ENCODE results near the gene ZC3H7A. TPM values are rescaled to one million over a fixed set of nuclear protein-coding genes. Genes with fewer than 3 reads are reported as not detected.

Gene ZC3H7A
- total and polyA plus RNA-seq, 8 donors, result 16.1 to 110 (median 53.4) TPM

- intact Hi-C loops (cut with DNase I; ENCODE audit: low total_unique reads), result no loop called here
- no peak for DNase-seq
- H3K27me3 ChIP-seq, result no peaks in the 10 kb centered on the region
- H3K27ac ChIP-seq, result peak overlapping the region in 1 of 5 donors; percentile 23
- 76 to 85% (median 82%) methylated on average over 7 of the region's 7 CpGs for WGBS, 5 donors
- TF ChIP-seq CTCF (IDR thresholded peaks at IDR 0.05), result no peak
- TF ChIP-seq POLR2A (IDR thresholded peaks at IDR 0.05), result no peak
- no peak for TF ChIP-seq EP300 (IDR thresholded peaks at IDR 0.05)
- TF ChIP-seq POLR2AphosphoS5 (IDR thresholded peaks at IDR 0.05), result no peak
- peaks cover 0 to 30% (median 13%) of the 10 kb centered on the region in 4 donors for H3K4me1 ChIP-seq
- H3K9me3 ChIP-seq, result no peaks in the 10 kb centered on the region
- peaks cover 25 to 73% (median 69%) of the 10 kb centered on the region in 4 donors for H3K36me3 ChIP-seq
- no peak overlapping the region for H3K4me3 ChIP-seq
These were observed 47.0 kb downstream of the ZC3H7A start for GRCh38 chr16:11750056-11750455.

- Histone ChIP-seq H3K4me1 (peaks cover 3 to 37% (median 15%) of the 10 kb centered on the region in 4 donors), H3K9me3 (no peaks in the 10 kb centered on the region), H3K36me3 (peaks cover 24 to 59% (median 54%) of the 10 kb centered on the region in 4 donors), H3K27ac (peak overlapping the region; percentile 58 to 77 (median 67)), H3K4me3 (no peak overlapping the region), H3K27me3 (no peaks in the 10 kb centered on the region)
- 52 to 77% (median 68%) methylated on average over 13 of the region's 13 CpGs for WGBS, 5 donors
- no peak for TF ChIP-seq POLR2AphosphoS5 (IDR thresholded peaks at IDR 0.05)
- TF ChIP-seq EP300 (IDR thresholded peaks at IDR 0.05), result no peak
- TF ChIP-seq CTCF (IDR thresholded peaks at IDR 0.05), result no peak
- no peak for TF ChIP-seq POLR2A (IDR thresholded peaks at IDR 0.05)
- peak in 1 of 2 donors; percentile 68 for DNase-seq
- intact Hi-C loops (cut with DNase I; ENCODE audit: low total_unique reads), result loop anchor here (10.0 kb wide), 1 partner anchor 46 kb away; the partner anchor contains the start of gene ZC3H7A
These were observed 48.4 kb downstream of the ZC3H7A start for GRCh38 chr16:11748404-11749254.

GRCh38 chr16:11747949-11748403, 49.1 kb downstream of the ZC3H7A start:
- peaks cover 7 to 36% (median 17%) of the 10 kb centered on the region in 4 donors for H3K4me1 ChIP-seq
- peak overlapping the region; percentile 58 to 77 (median 67) for H3K27ac ChIP-seq
- no peaks in the 10 kb centered on the region for H3K9me3 ChIP-seq
- intact Hi-C loops (cut with DNase I; ENCODE audit: low total_unique reads), result loop anchor here (10.0 kb wide), 1 partner anchor 47 kb away; the partner anchor contains the start of gene ZC3H7A
- no peak for TF ChIP-seq EP300 (IDR thresholded peaks at IDR 0.05)
- no peak for TF ChIP-seq POLR2AphosphoS5 (IDR thresholded peaks at IDR 0.05)
- no peak for TF ChIP-seq POLR2A (IDR thresholded peaks at IDR 0.05)
- no peak for TF ChIP-seq CTCF (IDR thresholded peaks at IDR 0.05)
- no peak overlapping the region for H3K4me3 ChIP-seq
- H3K36me3 ChIP-seq, result peaks cover 19 to 52% (median 48%) of the 10 kb centered on the region in 4 donors
- WGBS, 5 donors, result 48 to 59% (median 53%) methylated on average over 7 of the region's 7 CpGs
- no peaks in the 10 kb centered on the region for H3K27me3 ChIP-seq
- no peak for DNase-seq

GRCh38 chr16:11744075-11744470, 53.0 kb downstream of the ZC3H7A start:
- H3K4me1 ChIP-seq, result peaks cover 31 to 58% (median 39%) of the 10 kb centered on the region in 4 donors
- H3K27me3 ChIP-seq, result no peaks in the 10 kb centered on the region
- WGBS, 5 donors, result 82 to 93% (median 87%) methylated on average over 5 of the region's 5 CpGs
- H3K4me3 ChIP-seq, result no peak overlapping the region
- TF ChIP-seq EP300 (IDR thresholded peaks at IDR 0.05) (no peak), POLR2AphosphoS5 (IDR thresholded peaks at IDR 0.05) (no peak), CTCF (IDR thresholded peaks at IDR 0.05) (no peak), POLR2A (IDR thresholded peaks at IDR 0.05) (no peak)
- peaks cover 0 to 13% (median 9%) of the 10 kb centered on the region in 4 donors for H3K36me3 ChIP-seq
- no peaks in the 10 kb centered on the region for H3K9me3 ChIP-seq
- no peak for DNase-seq
- intact Hi-C loops (cut with DNase I; ENCODE audit: low total_unique reads), result loop anchor here (10.0 kb wide), 1 partner anchor 51 kb away; the partner anchor contains the start of gene ZC3H7A
- H3K27ac ChIP-seq, result peak overlapping the region in 4 of 5 donors; percentile 94 to 100 (median 98)

Measured in stomach (tissue), 9 donors.